PFSK-1 (cell line): ENCODE data around the gene AKAP13.

Experiments used
- POLR2AphosphoS5 ChIP-seq: IDR thresholded peaks from 2 replicates; pipeline ENCODE4 v1.6.1; 2012; ENCODE audit warnings: low read depth, mild to moderate bottlenecking, control low read depth, low read length, moderate library complexity
- SIN3A ChIP-seq: IDR thresholded peaks from 2 replicates; pipeline ENCODE4 v1.6.1; 2012; ENCODE audit warnings: mild to moderate bottlenecking, low read length, moderate library complexity, borderline replicate concordance; ENCODE audit not compliant: insufficient read depth

DNA sequence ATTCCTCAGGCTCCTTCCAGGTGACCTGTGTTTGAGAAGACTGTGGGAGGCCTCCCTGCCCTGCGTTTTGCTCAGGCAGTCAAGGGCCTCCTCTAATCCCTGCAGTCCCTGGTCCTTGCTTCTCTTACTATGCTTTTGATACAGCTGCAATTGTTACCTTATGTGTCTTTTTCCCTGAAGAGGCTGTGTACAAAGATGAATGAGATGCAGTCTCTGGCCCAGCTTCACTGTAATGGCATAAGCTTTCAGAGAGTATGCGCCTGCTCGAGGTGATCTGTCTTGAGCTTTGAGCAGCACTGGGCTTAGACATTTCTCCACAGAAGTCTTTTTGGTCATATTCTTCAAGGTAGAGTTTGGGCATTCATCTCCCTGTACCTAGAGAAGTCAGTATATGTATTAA lies 129.6 kb downstream of the AKAP13 start:
- TF ChIP-seq POLR2AphosphoS5 (no peak), SIN3A (no peak)
